Measurements from ENCODE around the gene VWA8. TPM values are rescaled to one million over a fixed set of nuclear protein-coding genes. Genes with fewer than 3 reads are reported as not detected.
A peak's percentile ranks its signal among the peaks of the same experiment; 100 is the strongest.

VWA8 gene
- total RNA-seq, 1 donor from 2014 or later: 33.4 TPM

DNA sequence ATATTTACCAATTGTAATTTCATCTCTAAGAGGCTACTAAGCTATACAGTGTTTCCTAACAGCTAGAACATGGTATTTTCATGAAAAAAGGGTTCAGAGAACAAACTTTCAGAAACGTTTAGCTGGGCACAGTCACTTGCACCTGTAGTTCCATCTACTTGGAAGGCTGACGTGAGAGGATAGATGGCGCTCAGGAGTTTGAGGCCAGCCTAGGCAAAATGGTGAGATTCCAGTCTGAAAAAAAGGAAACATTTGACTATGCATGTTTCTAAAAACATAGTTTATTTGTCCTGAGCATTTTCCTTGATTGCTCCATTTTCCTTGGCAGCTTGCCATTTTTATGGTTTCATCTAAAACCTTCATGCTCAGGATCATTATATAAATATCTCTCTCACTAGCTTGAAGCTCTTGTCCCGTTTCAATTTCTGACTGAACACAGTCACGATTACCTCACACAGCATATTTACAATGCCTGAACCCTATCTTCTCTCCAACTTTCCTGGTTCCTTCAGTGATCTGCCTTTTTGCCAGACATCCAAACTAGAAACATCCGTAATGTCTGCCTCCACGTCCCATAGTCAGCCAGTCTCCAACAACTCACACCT is 302.8 kb downstream of the VWA8 start:
- H3K9me3 ChIP-seq: no peaks in the 10 kb centered on the region
- H3K27me3 ChIP-seq: no peaks in the 10 kb centered on the region
- H3K27ac ChIP-seq: no peak overlapping the region
- intact Hi-C loops (cut with DNase I): loop anchor here (10.0 kb wide), 1 partner anchor 203 kb away; the partner anchor contains the start of gene RGCC
- H3K4me3 ChIP-seq: no peak overlapping the region
- TF ChIP-seq, protein P1, sequence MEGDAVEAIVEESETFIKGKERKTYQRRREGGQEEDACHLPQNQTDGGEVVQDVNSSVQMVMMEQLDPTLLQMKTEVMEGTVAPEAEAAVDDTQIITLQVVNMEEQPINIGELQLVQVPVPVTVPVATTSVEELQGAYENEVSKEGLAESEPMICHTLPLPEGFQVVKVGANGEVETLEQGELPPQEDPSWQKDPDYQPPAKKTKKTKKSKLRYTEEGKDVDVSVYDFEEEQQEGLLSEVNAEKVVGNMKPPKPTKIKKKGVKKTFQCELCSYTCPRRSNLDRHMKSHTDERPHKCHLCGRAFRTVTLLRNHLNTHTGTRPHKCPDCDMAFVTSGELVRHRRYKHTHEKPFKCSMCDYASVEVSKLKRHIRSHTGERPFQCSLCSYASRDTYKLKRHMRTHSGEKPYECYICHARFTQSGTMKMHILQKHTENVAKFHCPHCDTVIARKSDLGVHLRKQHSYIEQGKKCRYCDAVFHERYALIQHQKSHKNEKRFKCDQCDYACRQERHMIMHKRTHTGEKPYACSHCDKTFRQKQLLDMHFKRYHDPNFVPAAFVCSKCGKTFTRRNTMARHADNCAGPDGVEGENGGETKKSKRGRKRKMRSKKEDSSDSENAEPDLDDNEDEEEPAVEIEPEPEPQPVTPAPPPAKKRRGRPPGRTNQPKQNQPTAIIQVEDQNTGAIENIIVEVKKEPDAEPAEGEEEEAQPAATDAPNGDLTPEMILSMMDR (IDR thresholded peaks at IDR 0.05): no peak
- no peak for TF ChIP-seq POLR2A (IDR thresholded peaks at IDR 0.05)
- TF ChIP-seq POLR2AphosphoS5 (IDR thresholded peaks at IDR 0.05; ENCODE audit: insufficient read depth in 1 of 2, low read depth in 1 of 2): no peak
- no peaks in the 10 kb centered on the region for H3K4me1 ChIP-seq
- no peak for DNase-seq (ENCODE audit: extremely low spot score in 2 of 2)
- H3K36me3 ChIP-seq: no peaks in the 10 kb centered on the region

DNA sequence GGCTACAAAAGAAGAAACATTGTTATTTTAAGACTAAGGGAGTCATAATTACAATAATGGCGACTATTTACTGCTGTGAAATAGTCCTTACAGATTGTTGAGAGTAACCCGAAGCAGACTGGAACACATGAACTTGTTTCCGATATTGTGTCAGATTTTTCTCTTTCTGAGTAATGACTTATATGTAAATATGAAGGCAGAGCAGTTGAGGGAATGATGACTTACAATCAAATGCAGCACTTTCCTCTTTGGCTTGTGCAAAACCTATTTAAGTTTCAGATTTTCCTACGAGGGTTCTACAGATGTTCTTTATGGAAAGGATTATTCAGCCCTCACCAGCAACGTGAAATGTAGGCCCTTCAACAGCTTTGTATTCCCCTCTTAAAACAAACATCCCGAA is 304.9 kb downstream of the VWA8 start:
- intact Hi-C loops (cut with DNase I): loop anchor here (10.0 kb wide), 1 partner anchor 201 kb away; the partner anchor contains the start of gene RGCC

DNA sequence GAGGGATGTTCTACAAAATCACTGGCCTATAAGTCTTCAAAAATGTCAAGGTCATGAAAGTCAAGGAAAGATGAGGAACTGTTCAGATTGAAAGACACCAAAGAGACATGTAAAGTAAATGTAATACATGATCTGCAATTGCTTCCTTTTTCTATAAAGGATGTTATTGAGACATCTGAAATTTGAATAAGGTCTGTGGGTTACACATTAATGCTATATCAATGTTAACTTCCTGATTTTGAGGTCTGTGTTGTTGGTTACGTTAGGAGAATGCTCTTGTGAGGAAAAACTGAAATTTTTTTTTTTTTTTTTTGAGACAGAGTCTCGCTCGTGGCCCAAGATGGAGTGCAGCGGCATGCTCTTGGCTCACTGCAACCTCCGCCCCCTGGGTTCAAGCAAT is 306.1 kb downstream of the VWA8 start:
- Histone ChIP-seq H3K36me3 (no peaks in the 10 kb centered on the region), H3K27ac (no peak overlapping the region), H3K9me3 (no peaks in the 10 kb centered on the region), H3K4me1 (peaks cover 11% of the 10 kb centered on the region), H3K27me3 (no peaks in the 10 kb centered on the region), H3K4me3 (no peak overlapping the region)
- no peak for DNase-seq (ENCODE audit: extremely low spot score in 2 of 2)
- TF ChIP-seq POLR2AphosphoS5 (IDR thresholded peaks at IDR 0.05; ENCODE audit: insufficient read depth in 1 of 2, low read depth in 1 of 2): no peak
- TF ChIP-seq, protein P1 (IDR thresholded peaks at IDR 0.05): no peak
- TF ChIP-seq POLR2A (IDR thresholded peaks at IDR 0.05): no peak
- intact Hi-C loops (cut with DNase I): loop anchor here (10.0 kb wide), 1 partner anchor 200 kb away; the partner anchor contains the start of gene RGCC

More for the DNA sequence above, 304.9 kb downstream of the VWA8 start:
- peaks cover 11% of the 10 kb centered on the region for H3K4me1 ChIP-seq
- no peak for DNase-seq (ENCODE audit: extremely low spot score in 2 of 2)
- H3K27me3 ChIP-seq: no peaks in the 10 kb centered on the region
- H3K4me3 ChIP-seq: no peak overlapping the region
- no peak overlapping the region for H3K27ac ChIP-seq
- TF ChIP-seq POLR2AphosphoS5 (IDR thresholded peaks at IDR 0.05; ENCODE audit: insufficient read depth in 1 of 2, low read depth in 1 of 2): no peak
- no peak for TF ChIP-seq POLR2A (IDR thresholded peaks at IDR 0.05)
- TF ChIP-seq, protein P1 (IDR thresholded peaks at IDR 0.05): no peak
- no peaks in the 10 kb centered on the region for H3K36me3 ChIP-seq
- no peaks in the 10 kb centered on the region for H3K9me3 ChIP-seq

DNA sequence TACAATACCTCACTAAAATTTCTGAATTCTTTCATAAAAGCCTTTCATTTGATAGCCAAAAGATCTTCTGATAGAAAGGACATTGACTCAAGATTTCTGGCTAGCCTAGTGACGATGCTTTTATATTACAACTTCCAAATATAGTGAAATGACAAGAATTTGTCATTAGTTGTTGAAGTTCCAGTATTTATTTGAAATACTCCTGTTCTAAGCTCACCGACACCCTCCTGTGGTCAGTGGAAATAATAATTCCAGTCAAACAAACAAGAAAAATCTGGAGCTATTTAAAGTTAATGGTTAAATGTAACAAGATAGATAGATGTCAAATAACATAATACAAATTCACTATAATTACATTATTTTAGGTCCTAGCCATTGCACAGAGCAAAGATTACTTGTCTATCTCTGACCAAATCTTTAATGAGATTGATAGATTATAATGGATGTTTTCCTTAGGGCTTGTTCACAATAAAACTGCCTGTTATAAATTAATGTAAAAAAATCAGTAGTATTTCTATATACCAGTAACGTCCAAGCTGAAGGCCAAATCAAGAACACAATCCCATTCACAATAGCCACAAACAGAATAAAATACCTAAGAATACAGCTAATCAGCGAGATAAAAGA is 308.1 kb downstream of the VWA8 start:
- peaks cover 11% of the 10 kb centered on the region for H3K4me1 ChIP-seq
- no peak overlapping the region for H3K27ac ChIP-seq
- no peak for TF ChIP-seq POLR2A (IDR thresholded peaks at IDR 0.05)
- TF ChIP-seq POLR2AphosphoS5 (IDR thresholded peaks at IDR 0.05; ENCODE audit: insufficient read depth in 1 of 2, low read depth in 1 of 2): peak in 1 of 2 donors; percentile 39
- TF ChIP-seq, protein P1 (IDR thresholded peaks at IDR 0.05): peak; percentile 35 to 79 (median 37)
- no peaks in the 10 kb centered on the region for H3K9me3 ChIP-seq
- H3K4me3 ChIP-seq: no peak overlapping the region
- H3K36me3 ChIP-seq: no peaks in the 10 kb centered on the region
- DNase-seq (ENCODE audit: extremely low spot score in 2 of 2): no peak
- intact Hi-C loops (cut with DNase I): loop anchor here (10.0 kb wide), 1 partner anchor 198 kb away; the partner anchor contains the start of gene RGCC
- no peaks in the 10 kb centered on the region for H3K27me3 ChIP-seq
